ENCODE data around the gene CRNKL1. TPM values are rescaled to one million over a fixed set of nuclear protein-coding genes. Genes with fewer than 3 reads are reported as not detected.
A peak's percentile ranks its signal among the peaks of the same experiment; 100 is the strongest.

CRNKL1 gene
- 20.1 and 33.9 TPM in 2 replicates for total RNA-seq (2012; rRNA removed)
- polyA plus RNA-seq (2012; rRNA removed), result 6.2 and 7.4 TPM in 2 replicates
- polyA plus RNA-seq (2012; cell fraction: cytosol; rRNA removed), result 1.4 and 3.2 TPM in 2 replicates
- polyA plus RNA-seq (2012; cell fraction: nucleus; rRNA removed; ENCODE audit: low replicate concordance), result 0.92 and 6.0 TPM in 2 replicates
- Bru-seq, nascent RNA, result percentile 66 among the genes with signal in this experiment
- BruChase-seq, experiment 1, labeled RNA remaining after a 6-hour chase, result percentile 61 among the genes with signal in this experiment
- BruChase-seq, experiment 2, labeled RNA remaining after a 2-hour chase, result percentile 74 among the genes with signal in this experiment
- long read RNA-seq, full-length matches to known transcripts, result 22 of 36 reads
- long read RNA-seq, partial matches to known transcripts, result 13 of 36 reads
- long read RNA-seq, other reads (novel, unspliced or antisense), result 1 of 36 reads

DNA sequence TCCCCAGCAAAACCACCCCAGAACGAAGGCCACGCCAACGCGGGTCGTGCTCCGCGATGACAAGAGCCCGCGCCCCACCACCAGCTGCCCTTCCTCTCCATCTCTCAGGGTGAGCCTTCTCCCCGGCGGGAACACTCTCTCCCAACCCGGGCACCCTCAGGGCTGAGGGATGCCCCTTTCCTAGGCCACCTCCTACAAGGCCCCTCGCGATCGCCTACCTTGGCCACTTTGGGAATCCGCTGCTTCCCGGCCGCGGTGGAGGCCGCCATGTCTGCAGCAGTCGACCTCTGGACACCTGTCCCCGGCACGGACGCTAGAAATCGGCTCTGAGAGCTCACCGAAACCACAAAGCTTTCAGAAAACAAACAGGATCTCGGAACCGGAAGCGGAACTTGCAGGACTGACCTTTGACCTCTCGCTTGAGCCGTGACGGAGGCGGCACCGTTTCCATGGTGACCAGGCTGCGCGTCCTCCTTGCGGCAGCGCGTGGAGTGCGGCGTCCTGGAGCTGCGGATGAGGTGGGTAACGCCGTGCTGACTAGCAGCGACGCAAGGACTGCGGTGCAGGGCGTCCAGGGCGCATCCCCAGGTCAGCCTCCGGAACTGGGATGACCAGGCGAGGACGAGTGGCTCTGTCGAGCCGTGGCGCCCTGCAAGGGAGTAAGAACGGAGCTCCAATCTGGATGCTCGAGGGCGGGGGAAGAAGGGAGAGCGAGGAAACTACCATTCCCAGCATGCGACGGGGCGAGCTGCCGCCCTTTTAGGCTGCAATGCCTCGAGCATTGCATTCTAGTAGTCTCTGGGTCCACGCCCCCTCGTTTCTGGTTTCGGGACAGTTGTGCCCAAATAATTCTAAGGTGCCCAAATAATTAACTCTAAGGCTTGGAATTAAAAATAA lies at the start of gene CRNKL1, which contains the start of gene CFAP61:
TSS of gene CRNKL1 (minus strand) at position 393 of the 897 bp plus-strand sequence. CDS start at position 269, 124 bp downstream.
TSS of gene CFAP61 (plus strand) at position 459 of the 897 bp plus-strand sequence. CDS start 4,122 bp downstream, outside the sequence.
- DNase-seq, result peak; percentile 95
- Histone ChIP-seq H2AFZ (replicated peaks; ENCODE audit: low read length, poor library complexity) (peak within 1 kb of the TSS; percentile 100), H3K14ac (replicated peaks; ENCODE audit: low read depth, low read length) (peak within 1 kb of the TSS; percentile 87), H3K9me1 (ENCODE audit: insufficient read depth, low read length) (no peaks in the 10 kb centered on the region), H2AK5ac (ENCODE audit: low read depth, low read length) (peak within 1 kb of the TSS; percentile 29; the same call in 1 of the 2 replicates), H3K36me3 (ENCODE audit: control insufficient read depth, insufficient read depth, low read length) (peaks cover 11% of the 10 kb centered on the region), H3K27me3 (ENCODE audit: control insufficient read depth, insufficient read depth, low read length) (peaks cover 2% of the 10 kb centered on the region; the same call in 1 of the 2 replicates), H3K4me1 (ENCODE audit: control insufficient read depth, insufficient read depth, low read length) (no peaks in the 10 kb centered on the region), H4K20me1 (ENCODE audit: insufficient read depth, low read length) (no peaks in the 10 kb centered on the region), H3K56ac (ENCODE audit: extremely low read depth, insufficient read depth, low read length) (peak within 1 kb of the TSS; percentile 57), H4K5ac (ENCODE audit: low read depth, low read length) (peak within 1 kb of the TSS; percentile 72), H3K23ac (ENCODE audit: low read depth, low read length) (peak within 1 kb of the TSS; percentile 55; the same call in 1 of the 2 replicates), H3K4ac (ENCODE audit: low read depth, low read length) (peak within 1 kb of the TSS; percentile 85), H3K9me3 (ENCODE audit: control insufficient read depth, insufficient read depth, low read length) (no peaks in the 10 kb centered on the region), H3K79me1 (ENCODE audit: low read depth in 1 of 2, low read length in 2 of 2) (peaks cover 9 to 22% of the 10 kb centered on the region in 2 experiments), H3K18ac (ENCODE audit: low read depth, low read length) (0 out of 2 replicates have a peak within 1 kb of the TSS, but pooled peaks have one; percentile 29), H2AK9ac (replicated peaks; ENCODE audit: low read depth, low read length, poor library complexity) (peak within 1 kb of the TSS; percentile 89), H4K91ac (ENCODE audit: insufficient read depth, low read depth, low read length) (peak within 1 kb of the TSS; percentile 35; the same call in 1 of the 2 replicates), H3K27ac (ENCODE audit: insufficient read depth, low read length) (peak within 1 kb of the TSS; percentile 75), H2BK15ac (ENCODE audit: low read depth, low read length) (no peak within 1 kb of the TSS), H2BK5ac (ENCODE audit: low read depth, low read length, poor library complexity, severe bottlenecking) (peak within 1 kb of the TSS; percentile 77), H2BK20ac (ENCODE audit: low read depth, low read length) (no peak within 1 kb of the TSS), H3K4me2 (ENCODE audit: low read depth, low read length) (peak within 1 kb of the TSS; percentile 97), H4K8ac (ENCODE audit: low read depth in 2 of 2, low read length in 2 of 2) (peak within 1 kb of the TSS; percentile 19 to 95; a peak in 3 of 4 replicates), H2BK120ac (ENCODE audit: low read depth, low read length) (no peak within 1 kb of the TSS), H3K4me3 (ENCODE audit: insufficient read depth, low read depth, low read length) (peak within 1 kb of the TSS; percentile 67), H3K9ac (ENCODE audit: low read depth, low read length) (peak within 1 kb of the TSS; percentile 84)
- in situ Hi-C loops (cut with MboI; ENCODE audit: low sequenced_read_pairs) (no loop called here), dilution Hi-C loops (cut with HindIII; ENCODE audit: low sequenced_read_pairs, unreplicated experiment) (no loop called here), intact Hi-C loops (cut with micrococcal nuclease) (loop anchor here (1.0 kb wide), 1 partner anchor 364 kb away; no protein-coding TSS in a partner anchor)
- TF ChIP-seq RCOR1 (IDR thresholded peaks at IDR 0.05; ENCODE audit: insufficient replicate concordance, low read length) (no peak), RAD21 (IDR thresholded peaks at IDR 0.05; ENCODE audit: low read length) (peak; percentile 18; the same call in 1 of the 2 replicates), MXI1 (IDR thresholded peaks at IDR 0.05; ENCODE audit: borderline replicate concordance, low read depth, low read length) (peak; percentile 100), MAZ (IDR thresholded peaks at IDR 0.05; ENCODE audit: borderline replicate concordance, low read depth, low read length) (peak; percentile 81; the same call in 1 of the 2 replicates)
- 0% methylated on average over 16 of the region's 67 CpGs; no CpG with 5 or more reads in 1 of the 2 experiments for WGBS, 2 experiments (ENCODE audit: extremely low coverage in 2 of 2, insufficient read length in 1 of 2)
- ChIA-PET CTCF (interaction anchor here (1.0 to 1.5 kb wide), 2 partner anchors 20 to 31 kb away, joined by 3 to 4 read pairs; no protein-coding TSS in a partner anchor), POLR2A (ENCODE audit: unreplicated experiment) (no interaction called here)
- BruUV-seq (replicated peaks), result no TSS peak
- ATAC-seq (ENCODE audit: low read depth), result peak; percentile 97
